ENCODE results near the gene MEI1. TPM values are rescaled to one million over a fixed set of nuclear protein-coding genes. Genes with fewer than 3 reads are reported as not detected.

The MEI1 gene
- total and polyA plus RNA-seq, 9 of the 15 experiments (the other 6 are each of a cell fraction or from before 2014, with no cell fraction given) = 0.08 to 0.68 (median 0.18) TPM; not detected in 2

- TF ChIP-seq ILK (tag; IDR thresholded peaks at IDR 0.05; ENCODE audit: borderline replicate concordance, low read depth) = no peak
- TF ChIP-seq L3MBTL2 (IDR thresholded peaks at IDR 0.05) = peak; percentile 74
- no peak for TF ChIP-seq VEZF1 (CRISPR knock-in tag; IDR thresholded peaks at IDR 0.05)
- TF ChIP-seq, protein P1, sequence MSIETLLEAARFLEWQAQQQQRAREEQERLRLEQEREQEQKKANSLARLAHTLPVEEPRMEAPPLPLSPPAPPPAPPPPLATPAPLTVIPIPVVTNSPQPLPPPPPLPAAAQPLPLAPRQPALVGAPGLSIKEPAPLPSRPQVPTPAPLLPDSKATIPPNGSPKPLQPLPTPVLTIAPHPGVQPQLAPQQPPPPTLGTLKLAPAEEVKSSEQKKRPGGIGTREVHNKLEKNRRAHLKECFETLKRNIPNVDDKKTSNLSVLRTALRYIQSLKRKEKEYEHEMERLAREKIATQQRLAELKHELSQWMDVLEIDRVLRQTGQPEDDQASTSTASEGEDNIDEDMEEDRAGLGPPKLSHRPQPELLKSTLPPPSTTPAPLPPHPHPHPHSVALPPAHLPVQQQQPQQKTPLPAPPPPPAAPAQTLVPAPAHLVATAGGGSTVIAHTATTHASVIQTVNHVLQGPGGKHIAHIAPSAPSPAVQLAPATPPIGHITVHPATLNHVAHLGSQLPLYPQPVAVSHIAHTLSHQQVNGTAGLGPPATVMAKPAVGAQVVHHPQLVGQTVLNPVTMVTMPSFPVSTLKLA (conservative IDR thresholded peaks at IDR 0.05) = no peak; a peak in 1 of 4 replicates
- no peak for TF ChIP-seq CREB5 (CRISPR knock-in tag; IDR thresholded peaks at IDR 0.05)
- peak; percentile 47 for TF ChIP-seq CHD1 (IDR thresholded peaks at IDR 0.05; ENCODE audit: low read length)
- TF ChIP-seq XRCC3 (IDR thresholded peaks at IDR 0.05) = no peak
- TF ChIP-seq, protein P2, sequence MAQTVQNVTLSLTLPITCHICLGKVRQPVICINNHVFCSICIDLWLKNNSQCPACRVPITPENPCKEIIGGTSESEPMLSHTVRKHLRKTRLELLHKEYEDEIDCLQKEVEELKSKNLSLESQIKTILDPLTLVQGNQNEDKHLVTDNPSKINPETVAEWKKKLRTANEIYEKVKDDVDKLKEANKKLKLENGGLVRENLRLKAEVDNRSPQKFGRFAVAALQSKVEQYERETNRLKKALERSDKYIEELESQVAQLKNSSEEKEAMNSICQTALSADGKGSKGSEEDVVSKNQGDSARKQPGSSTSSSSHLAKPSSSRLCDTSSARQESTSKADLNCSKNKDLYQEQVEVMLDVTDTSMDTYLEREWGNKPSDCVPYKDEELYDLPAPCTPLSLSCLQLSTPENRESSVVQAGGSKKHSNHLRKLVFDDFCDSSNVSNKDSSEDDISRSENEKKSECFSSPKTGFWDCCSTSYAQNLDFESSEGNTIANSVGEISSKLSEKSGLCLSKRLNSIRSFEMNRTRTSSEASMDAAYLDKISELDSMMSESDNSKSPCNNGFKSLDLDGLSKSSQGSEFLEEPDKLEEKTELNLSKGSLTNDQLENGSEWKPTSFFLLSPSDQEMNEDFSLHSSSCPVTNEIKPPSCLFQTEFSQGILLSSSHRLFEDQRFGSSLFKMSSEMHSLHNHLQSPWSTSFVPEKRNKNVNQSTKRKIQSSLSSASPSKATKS (CRISPR knock-in tag; IDR thresholded peaks at IDR 0.05) = no peak
- no peak for TF ChIP-seq ZNF551 (CRISPR knock-in tag; IDR thresholded peaks at IDR 0.05)
- no peak for TF ChIP-seq PTTG1 (tag; IDR thresholded peaks at IDR 0.05; ENCODE audit: low read depth)
- no peak for TF ChIP-seq ZNF57 (CRISPR knock-in tag; IDR thresholded peaks at IDR 0.05)
- TF ChIP-seq ZNF511 (CRISPR knock-in tag; IDR thresholded peaks at IDR 0.05) = peak; percentile 64; the same call in 1 of the 2 replicates
- TF ChIP-seq HNRNPL (IDR thresholded peaks at IDR 0.05; ENCODE audit: low read depth, low read length) = no peak
- no peak for TF ChIP-seq RBM22 (IDR thresholded peaks at IDR 0.05; ENCODE audit: low read depth, low read length, poor library complexity, severe bottlenecking)
- TF ChIP-seq JUND (IDR thresholded peaks at IDR 0.05; ENCODE audit: borderline replicate concordance, low read depth, low read length) = no peak
- TF ChIP-seq JUND (tag; IDR thresholded peaks at IDR 0.05; ENCODE audit: borderline replicate concordance, low read depth, low read length) = no peak
- TF ChIP-seq SMARCB1 (IDR thresholded peaks at IDR 0.05; ENCODE audit: insufficient read length, low read depth) = no peak
- no peak for TF ChIP-seq MYC (IDR thresholded peaks at IDR 0.05; ENCODE audit: low read depth, low read length)
- no peak for TF ChIP-seq MYC (CRISPR knock-in tag; IDR thresholded peaks at IDR 0.05; ENCODE audit: borderline replicate concordance, low read depth)
Observed at GRCh38 chr22:41799486-41800347, 100.4 kb downstream of the MEI1 start (continued).

Data from K562 (cell line).